GM10266 (cell line): Measurements from ENCODE around the gene MB21D2.
A peak's percentile ranks its signal among the peaks of the same experiment; 100 is the strongest.
"Not testable (repeated sequence)": the region's sequence is repeated elsewhere in the genome, so short reads cannot be mapped to it uniquely, and the experiment has no call there.

Source experiments
- DNase-seq: peaks from one replicate; pipeline ENCODE4 v3.0.0; 2012; ENCODE audit errors: extremely low spot score
- CTCF ChIP-seq: IDR thresholded peaks from 2 replicates; pipeline ENCODE4 v1.5.1; 2012; ENCODE audit warnings: mild to moderate bottlenecking, low read depth; ENCODE audit not compliant: control insufficient read depth, insufficient read depth; ENCODE audit errors: missing control alignments

MB21D2 gene

GRCh38 chr3:192778508-192778907 is 139.1 kb downstream of the MB21D2 start:
- TF ChIP-seq CTCF, result no peak
- DNase-seq, result no peak

- not testable (repeated sequence) for DNase-seq
Observed at GRCh38 chr3:192774341-192774740, 143.3 kb downstream of the MB21D2 start.

GRCh38 chr3:192772240-192772894 is 145.3 kb downstream of the MB21D2 start:
- DNase-seq, result no peak

GRCh38 chr3:192758654-192759053 is 159.0 kb downstream of the MB21D2 start:
- no peak for TF ChIP-seq CTCF
- DNase-seq, result no peak

More at GRCh38 chr3:192772240-192772894, 145.3 kb downstream of the MB21D2 start:
- TF ChIP-seq CTCF, result peak; percentile 66

GRCh38 chr3:192751148-192751547 is 166.5 kb downstream of the MB21D2 start:
- no peak for TF ChIP-seq CTCF

GRCh38 chr3:192750201-192750600 is 167.5 kb downstream of the MB21D2 start:
- DNase-seq, result no peak
- no peak for TF ChIP-seq CTCF

More at GRCh38 chr3:192751148-192751547, 166.5 kb downstream of the MB21D2 start:
- DNase-seq, result no peak

GRCh38 chr3:192747746-192748145 is 169.9 kb downstream of the MB21D2 start:
- TF ChIP-seq CTCF, result no peak

GRCh38 chr3:192747145-192747544 is 170.5 kb downstream of the MB21D2 start:
- DNase-seq, result no peak
- no peak for TF ChIP-seq CTCF

More at GRCh38 chr3:192747746-192748145, 169.9 kb downstream of the MB21D2 start:
- DNase-seq, result no peak
